ENCODE measurements around the gene IL17B. TPM values are rescaled to one million over a fixed set of nuclear protein-coding genes. Genes with fewer than 3 reads are reported as not detected.

IL17B gene
- total RNA-seq, 1 experiment from 2014 or later = not detected

- TF ChIP-seq HMGXB4 (CRISPR knock-in tag; IDR thresholded peaks at IDR 0.05) (no peak), ZNF671 (CRISPR knock-in tag; IDR thresholded peaks at IDR 0.05) (no peak), EMX1 (CRISPR knock-in tag; IDR thresholded peaks at IDR 0.05) (no peak), ATF3 (CRISPR knock-in tag; conservative IDR thresholded peaks at IDR 0.05) (no peak)
These were observed 23.4 kb downstream of the IL17B start (continued) for GRCh38 chr5:149355688-149356087.

GRCh38 chr5:149353911-149354310 lies 25.2 kb downstream of the IL17B start:
- no peak for DNase-seq (ENCODE audit: low spot score)
- Mint-ChIP-seq H3K9me3 (no peaks in the 10 kb centered on the region), H3K4me1 (peaks cover 13% of the 10 kb centered on the region), H3K36me3 (peaks cover 54% of the 10 kb centered on the region), H3K27me3 (ENCODE audit: low read depth) (peaks cover 3% of the 10 kb centered on the region; the same call in 1 of the 2 replicates), H3K27ac (no peak overlapping the region), H3K4me3 (no peak overlapping the region)
- ChIA-PET POLR2A (no interaction called here), CTCF (interaction anchor here (1.2 kb wide), 1 partner anchor 13 kb away, joined by 3 read pairs; no protein-coding TSS in a partner anchor)
- no peak for TF ChIP-seq OVOL2 (CRISPR knock-in tag; IDR thresholded peaks at IDR 0.05; ENCODE audit: borderline replicate concordance)
- TF ChIP-seq TCF7 (CRISPR knock-in tag; IDR thresholded peaks at IDR 0.05; ENCODE audit: low read depth) = no peak
- TF ChIP-seq PREB (CRISPR knock-in tag; IDR thresholded peaks at IDR 0.05; ENCODE audit: borderline replicate concordance) = no peak
- no peak for TF ChIP-seq E2F1 (CRISPR knock-in tag; IDR thresholded peaks at IDR 0.05)
- no peak for TF ChIP-seq USF2 (CRISPR knock-in tag; IDR thresholded peaks at IDR 0.05)
- ATAC-seq = no peak

- no peaks in the 10 kb centered on the region for H3K27me3 Mint-ChIP-seq (ENCODE audit: low read depth)
- no peak for DNase-seq (ENCODE audit: low spot score)
- no peak overlapping the region for H3K27ac Mint-ChIP-seq
- peaks cover 72% of the 10 kb centered on the region for H3K36me3 Mint-ChIP-seq
- ATAC-seq = no peak
- no peaks in the 10 kb centered on the region for H3K9me3 Mint-ChIP-seq
- H3K4me3 Mint-ChIP-seq = no peak overlapping the region
- ChIA-PET POLR2A (no interaction called here), CTCF (interaction anchor here (1.4 kb wide), 1 partner anchor 19 kb away, joined by 7 read pairs; no protein-coding TSS in a partner anchor)
- peaks cover 6% of the 10 kb centered on the region for H3K4me1 Mint-ChIP-seq
- no peak for TF ChIP-seq SMAD4 (CRISPR knock-in tag; IDR thresholded peaks at IDR 0.05)
- no peak for TF ChIP-seq ZNF263 (CRISPR knock-in tag; IDR thresholded peaks at IDR 0.05; ENCODE audit: low read depth)
- TF ChIP-seq PRRX2 (CRISPR knock-in tag; IDR thresholded peaks at IDR 0.05) = no peak
- TF ChIP-seq IRF1 (CRISPR knock-in tag; IDR thresholded peaks at IDR 0.05) = no peak
- no peak for TF ChIP-seq ZBTB43 (CRISPR knock-in tag; IDR thresholded peaks at IDR 0.05)
- TF ChIP-seq MLX (CRISPR knock-in tag; IDR thresholded peaks at IDR 0.05) = no peak
- TF ChIP-seq ZNF138 (CRISPR knock-in tag; conservative IDR thresholded peaks at IDR 0.05) = no peak
- TF ChIP-seq ZNF532 (CRISPR knock-in tag; IDR thresholded peaks at IDR 0.05; ENCODE audit: borderline replicate concordance) = no peak
- no peak for TF ChIP-seq TP53 (CRISPR knock-in tag; IDR thresholded peaks at IDR 0.05)
- TF ChIP-seq ZNF317 (CRISPR knock-in tag; IDR thresholded peaks at IDR 0.05; ENCODE audit: borderline replicate concordance, low read depth) = no peak
- no peak for TF ChIP-seq CREB1 (CRISPR knock-in tag; IDR thresholded peaks at IDR 0.05)
These were observed 26.9 kb downstream of the IL17B start for GRCh38 chr5:149352169-149352568.
